HEK293 (cell line): ENCODE results near the gene HPCA.

Experiments
- CTCF ChIA-PET: fragments of 350-600 bp; formaldehyde crosslinking; extraction: SDS; loops from one replicate; lab custom pipeline; 2021; ENCODE audit warnings: antibody characterized with exemption; lab: Yijun Ruan, JAX
- POLR2A ChIA-PET: fragments of 300-600 bp; formaldehyde crosslinking; extraction: SDS; loops from one replicate; lab custom pipeline; 2020; ENCODE audit warnings: antibody characterized with exemption, inconsistent platforms; lab: Yijun Ruan, JAX
- H3K27ac ChIP-seq: fragments of 200-500 bp; sonication (Bioruptor generic); 2 replicates; pipeline ENCODE4 v1.5.1; 2014; ENCODE audit warnings: low read depth, low read length, control low read depth, inconsistent platforms; ENCODE audit errors: extremely low read depth
- H3K36me3 ChIP-seq, 2 experiments: fragments of 200-500 bp in 1 of 2; sonication (Bioruptor generic) in 1 of 2; 1 replicate in 1 of 2; 2 replicates in 1 of 2; pipeline ENCODE4 v1.5.1; 2014 to 2017; ENCODE audit warnings: inconsistent platforms in 2 of 2, low read length in 2 of 2; ENCODE audit not compliant: control insufficient read depth in 2 of 2, insufficient read depth in 1 of 2
- H3K4me1 ChIP-seq: fragments of 200-500 bp; sonication (Bioruptor generic); 2 replicates; pipeline ENCODE4 v1.5.1; 2014; ENCODE audit warnings: mild to moderate bottlenecking, low read length, inconsistent platforms; ENCODE audit not compliant: control insufficient read depth, insufficient read depth
- H3K4me3 ChIP-seq: 2 replicates; pipeline ENCODE4 v1.5.1; 2011; ENCODE audit warnings: low read depth, mild to moderate bottlenecking, control low read depth, low read length, moderate library complexity
- H3K9me3 ChIP-seq: fragments of 200-500 bp; sonication (Bioruptor generic); 2 replicates; pipeline ENCODE4 v1.5.1; 2014; ENCODE audit warnings: low read depth, low read length, inconsistent platforms; ENCODE audit not compliant: control insufficient read depth, insufficient read depth
- HIC1 ChIP-seq: fragments of 450-650 bp; formaldehyde crosslinking; IDR thresholded peaks from 2 replicates; pipeline ENCODE4 v1.5.1; 2016; ENCODE audit warnings: missing biosample characterization, missing genetic modification characterization
- HOXD13 ChIP-seq: sonication (generic); formaldehyde crosslinking; IDR thresholded peaks from 2 replicates; pipeline ENCODE4 v1.8.0; 2022; ENCODE audit warnings: missing genetic modification reagents, borderline replicate concordance
- KLF16 ChIP-seq: fragments of 450-650 bp; formaldehyde crosslinking; IDR thresholded peaks from 2 replicates; pipeline ENCODE4 v1.5.1; 2017; ENCODE audit warnings: missing biosample characterization, missing genetic modification characterization
- OVOL3 ChIP-seq: fragments of 450-650 bp; formaldehyde crosslinking; IDR thresholded peaks from 2 replicates; pipeline ENCODE4 v1.5.1; 2016; ENCODE audit warnings: missing biosample characterization, missing genetic modification characterization
- REST ChIP-seq: fragments of 450-650 bp; formaldehyde crosslinking; IDR thresholded peaks from 2 replicates; pipeline ENCODE4 v1.5.1; 2016; ENCODE audit warnings: missing biosample characterization, missing genetic modification characterization
- TCF7L2 ChIP-seq: IDR thresholded peaks from 2 replicates; pipeline ENCODE4 v1.6.1; 2011; ENCODE audit warnings: low read depth, mild to moderate bottlenecking, inconsistent platforms, low read length, moderate library complexity, borderline replicate concordance
- TRIM28 ChIP-seq: IDR thresholded peaks from 2 replicates; pipeline ENCODE4 v1.6.1; 2011; ENCODE audit warnings: low read length, control low read depth, borderline replicate concordance
- TSHZ1 ChIP-seq: fragments of 450-650 bp; formaldehyde crosslinking; IDR thresholded peaks from 2 replicates; pipeline ENCODE4 v1.5.1; 2016; ENCODE audit warnings: missing biosample characterization, missing genetic modification characterization, borderline replicate concordance
- ZBTB48 ChIP-seq: fragments of 450-650 bp; formaldehyde crosslinking; IDR thresholded peaks from 2 replicates; pipeline ENCODE4 v1.5.1; 2016; ENCODE audit warnings: missing biosample characterization, missing genetic modification characterization
- ZNF2 ChIP-seq: fragments of 450-650 bp; formaldehyde crosslinking; IDR thresholded peaks from 2 replicates; pipeline ENCODE4 v1.5.1; 2016; ENCODE audit warnings: missing biosample characterization, missing genetic modification characterization
- ZNF211 ChIP-seq: fragments of 450-650 bp; formaldehyde crosslinking; IDR thresholded peaks from 2 replicates; pipeline ENCODE4 v1.5.1; 2016; ENCODE audit warnings: low read depth, missing biosample characterization, missing genetic modification characterization
- ZNF214 ChIP-seq: fragments of 450-650 bp; formaldehyde crosslinking; IDR thresholded peaks from 2 replicates; pipeline ENCODE4 v1.5.1; 2017; ENCODE audit warnings: missing biosample characterization, mild to moderate bottlenecking, missing genetic modification characterization, borderline replicate concordance
- ZNF221 ChIP-seq: fragments of 450-650 bp; formaldehyde crosslinking; IDR thresholded peaks from 2 replicates; pipeline ENCODE4 v1.5.1; 2017; ENCODE audit warnings: missing biosample characterization, missing genetic modification characterization, borderline replicate concordance
- ZNF311 ChIP-seq: fragments of 450-650 bp; formaldehyde crosslinking; IDR thresholded peaks from 2 replicates; pipeline ENCODE4 v1.5.1; 2017; ENCODE audit warnings: missing biosample characterization, missing genetic modification characterization, borderline replicate concordance
- ZNF335 ChIP-seq: fragments of 450-650 bp; formaldehyde crosslinking; conservative IDR thresholded peaks from 2 replicates; pipeline ENCODE4 v1.5.1; 2016; ENCODE audit warnings: missing biosample characterization, missing genetic modification characterization
- ZNF341 ChIP-seq: fragments of 450-650 bp; formaldehyde crosslinking; IDR thresholded peaks from 2 replicates; pipeline ENCODE4; 2016; ENCODE audit warnings: low read depth, missing biosample characterization, missing genetic modification characterization
- ZNF362 ChIP-seq: fragments of 450-650 bp; formaldehyde crosslinking; IDR thresholded peaks from 2 replicates; pipeline ENCODE4 v1.5.1; 2016; ENCODE audit warnings: missing biosample characterization, missing genetic modification characterization
- ZNF416 ChIP-seq: fragments of 450-650 bp; formaldehyde crosslinking; IDR thresholded peaks from 2 replicates; pipeline ENCODE4 v1.5.1; 2016; ENCODE audit warnings: missing biosample characterization, missing genetic modification characterization
- ZNF423 ChIP-seq: fragments of 450-650 bp; formaldehyde crosslinking; IDR thresholded peaks from 2 replicates; pipeline ENCODE4 v1.5.1; 2016; ENCODE audit warnings: missing biosample characterization, missing genetic modification characterization
- ZNF501 ChIP-seq: fragments of 450-650 bp; formaldehyde crosslinking; IDR thresholded peaks from 2 replicates; pipeline ENCODE4 v1.5.1; 2016; ENCODE audit warnings: missing biosample characterization, missing genetic modification characterization
- ZNF544 ChIP-seq: fragments of 450-650 bp; formaldehyde crosslinking; IDR thresholded peaks from 2 replicates; pipeline ENCODE4 v1.5.0; 2017; ENCODE audit warnings: missing biosample characterization, missing genetic modification characterization
- ZNF585B ChIP-seq: fragments of 450-650 bp; formaldehyde crosslinking; IDR thresholded peaks from 2 replicates; pipeline ENCODE4 v1.5.1; 2016; ENCODE audit warnings: missing biosample characterization, missing genetic modification characterization
- ZNF658 ChIP-seq: fragments of 450-650 bp; formaldehyde crosslinking; IDR thresholded peaks from 2 replicates; pipeline ENCODE4; 2016; ENCODE audit warnings: missing biosample characterization, missing genetic modification characterization
- ZNF704 ChIP-seq: fragments of 450-650 bp; formaldehyde crosslinking; IDR thresholded peaks from 2 replicates; pipeline ENCODE4 v1.5.1; 2016; ENCODE audit warnings: missing biosample characterization, missing genetic modification characterization
- ZNF792 ChIP-seq: fragments of 450-650 bp; formaldehyde crosslinking; IDR thresholded peaks from 2 replicates; pipeline ENCODE4 v1.5.1; 2016; ENCODE audit warnings: missing biosample characterization, missing genetic modification characterization
- ZXDB ChIP-seq: fragments of 450-650 bp; formaldehyde crosslinking; IDR thresholded peaks from 2 replicates; pipeline ENCODE4 v1.5.1; 2016; ENCODE audit warnings: missing biosample characterization, missing genetic modification characterization

Gene HPCA

GRCh38 chr1:32917521-32917920 is 31.2 kb downstream of the HPCA start:
- H3K27ac ChIP-seq: no peak overlapping the region
- no peaks in the 10 kb centered on the region for H3K36me3 ChIP-seq
- no peaks in the 10 kb centered on the region for H3K9me3 ChIP-seq
- no peaks in the 10 kb centered on the region for H3K4me1 ChIP-seq
- POLR2A ChIA-PET: no interaction called here
- CTCF ChIA-PET: interaction anchor here (0.6 to 0.7 kb wide), 3 partner anchors 22 to 209 kb away, joined by 3 read pairs; no protein-coding TSS in a partner anchor
- H3K4me3 ChIP-seq: no peak overlapping the region
- no peak for TF ChIP-seq ZNF423 (tag by site-specific recombination)
- TF ChIP-seq ZNF2 (tag by site-specific recombination): no peak
- no peak for TF ChIP-seq TSHZ1 (tag by site-specific recombination)
- TF ChIP-seq ZNF416 (tag by site-specific recombination): no peak
- TF ChIP-seq OVOL3: no peak
- TF ChIP-seq ZBTB48 (tag by site-specific recombination): no peak
- no peak for TF ChIP-seq ZNF362
- no peak for TF ChIP-seq ZXDB (tag by site-specific recombination)
- TF ChIP-seq ZNF341: no peak

GRCh38 chr1:32918179-32918578 is 31.9 kb downstream of the HPCA start:
- H3K9me3 ChIP-seq: no peaks in the 10 kb centered on the region
- H3K4me1 ChIP-seq: no peaks in the 10 kb centered on the region
- no peak overlapping the region for H3K4me3 ChIP-seq
- CTCF ChIA-PET: interaction anchor here (2.2 kb wide), 2 partner anchors 15 to 42 kb away, joined by 11 to 15 read pairs; no protein-coding TSS in a partner anchor
- H3K36me3 ChIP-seq: no peaks in the 10 kb centered on the region
- no peak overlapping the region for H3K27ac ChIP-seq
- POLR2A ChIA-PET: no interaction called here
- TF ChIP-seq ZNF211 (tag by site-specific recombination): no peak
- no peak for TF ChIP-seq TRIM28
- TF ChIP-seq ZNF214: no peak
- no peak for TF ChIP-seq TCF7L2
- no peak for TF ChIP-seq HIC1 (tag by site-specific recombination)
- TF ChIP-seq ZNF704: no peak
- TF ChIP-seq ZNF544 (tag by site-specific recombination): no peak
- TF ChIP-seq ZNF658 (tag by site-specific recombination): no peak
- no peak for TF ChIP-seq KLF16
- TF ChIP-seq ZNF311 (tag by site-specific recombination): no peak
- no peak for TF ChIP-seq ZNF585B (tag by site-specific recombination)
- no peak for TF ChIP-seq REST (tag by site-specific recombination)
- TF ChIP-seq ZNF335 (tag by site-specific recombination): no peak
- TF ChIP-seq ZNF221 (tag by site-specific recombination): no peak
- TF ChIP-seq ZNF792: no peak
- no peak for TF ChIP-seq ZNF501
- no peak for TF ChIP-seq HOXD13 (CRISPR knock-in tag)
